ENCODE measurements around the gene UBE2J2.

The UBE2J2 gene

GRCh38 chr1:1259119-1259488 is 14.6 kb downstream of the UBE2J2 start:
- H3K4me3 ChIP-seq (ENCODE audit: low read depth, low read length), result no peak overlapping the region
- in situ Hi-C loops (cut with HindIII; ENCODE audit: low sequenced_read_pairs), result no loop called here
- no peak for DNase-seq (ENCODE audit: low read depth)
- TF ChIP-seq CTCF (IDR thresholded peaks at IDR 0.05; ENCODE audit: low read depth, low read length, missing control alignments), result no peak

GRCh38 chr1:1256956-1257871 is 16.4 kb downstream of the UBE2J2 start:
- no peak for DNase-seq (ENCODE audit: low read depth)
- H3K4me3 ChIP-seq (ENCODE audit: low read depth, low read length), result no peak overlapping the region
- in situ Hi-C loops (cut with HindIII; ENCODE audit: low sequenced_read_pairs), result no loop called here
- TF ChIP-seq CTCF (IDR thresholded peaks at IDR 0.05; ENCODE audit: low read depth, low read length, missing control alignments), result no peak

- H3K4me3 ChIP-seq (ENCODE audit: low read depth, low read length), result no peak overlapping the region
- no peak for DNase-seq (ENCODE audit: low read depth)
- no peak for TF ChIP-seq CTCF (IDR thresholded peaks at IDR 0.05; ENCODE audit: low read depth, low read length, missing control alignments)
- in situ Hi-C loops (cut with HindIII; ENCODE audit: low sequenced_read_pairs), result no loop called here
Measured at GRCh38 chr1:1255611-1256010, 18.0 kb downstream of the UBE2J2 start.

- in situ Hi-C loops (cut with HindIII; ENCODE audit: low sequenced_read_pairs), result no loop called here
Measured at GRCh38 chr1:1255078-1255477, 18.6 kb downstream of the UBE2J2 start.

GRCh38 chr1:1254667-1254998 is 19.0 kb downstream of the UBE2J2 start:
- TF ChIP-seq CTCF (IDR thresholded peaks at IDR 0.05; ENCODE audit: low read depth, low read length, missing control alignments), result no peak
- no peak for DNase-seq (ENCODE audit: low read depth)
- no peak overlapping the region for H3K4me3 ChIP-seq (ENCODE audit: low read depth, low read length)
- in situ Hi-C loops (cut with HindIII; ENCODE audit: low sequenced_read_pairs), result no loop called here

More at GRCh38 chr1:1255078-1255477, 18.6 kb downstream of the UBE2J2 start:
- DNase-seq (ENCODE audit: low read depth), result no peak
- TF ChIP-seq CTCF (IDR thresholded peaks at IDR 0.05; ENCODE audit: low read depth, low read length, missing control alignments), result no peak
- H3K4me3 ChIP-seq (ENCODE audit: low read depth, low read length), result no peak overlapping the region

GRCh38 chr1:1253972-1254666 is 19.5 kb downstream of the UBE2J2 start:
- TF ChIP-seq CTCF (IDR thresholded peaks at IDR 0.05; ENCODE audit: low read depth, low read length, missing control alignments), result no peak
- in situ Hi-C loops (cut with HindIII; ENCODE audit: low sequenced_read_pairs), result no loop called here
- no peak overlapping the region for H3K4me3 ChIP-seq (ENCODE audit: low read depth, low read length)
- DNase-seq (ENCODE audit: low read depth), result no peak

All from astrocyte of the cerebellum (primary cell).